Measurements from ENCODE around the gene KCNQ1.

DNA sequence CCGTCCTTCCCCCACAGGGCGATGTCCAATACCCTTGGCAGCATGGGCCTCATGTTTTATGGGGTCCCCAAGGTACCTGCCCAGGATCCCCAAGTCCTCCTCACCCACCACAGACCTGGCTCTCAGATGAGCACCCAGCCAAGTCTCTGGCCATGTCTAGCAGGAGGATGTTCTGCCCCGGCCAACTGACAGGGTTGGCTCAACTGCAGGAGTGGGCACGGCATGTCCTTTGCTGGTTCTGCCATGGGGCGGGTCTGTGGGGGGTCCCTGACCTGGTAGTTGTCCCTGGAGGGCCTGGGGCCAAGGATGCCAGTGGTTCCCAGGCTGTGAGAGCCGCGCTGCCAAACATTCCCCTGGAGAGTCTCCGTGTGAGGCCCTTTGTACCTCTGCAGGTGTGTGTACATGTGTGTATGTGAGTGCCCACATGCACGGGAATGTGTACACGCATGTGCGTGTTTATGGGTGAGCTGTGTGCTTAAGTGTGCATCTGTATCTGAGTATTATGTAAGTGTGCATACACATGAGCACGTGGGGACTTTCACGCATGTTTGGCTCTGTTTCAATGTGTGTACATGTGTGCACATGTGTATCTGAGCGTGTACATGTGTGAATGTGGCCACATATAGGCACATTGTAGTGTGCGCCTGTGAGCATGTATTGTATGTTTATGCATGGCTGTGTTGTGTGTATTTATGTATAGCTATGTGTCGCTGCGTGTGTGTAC, 85.5 kb downstream of the KCNQ1 start:
- TF ChIP-seq, protein P1, sequence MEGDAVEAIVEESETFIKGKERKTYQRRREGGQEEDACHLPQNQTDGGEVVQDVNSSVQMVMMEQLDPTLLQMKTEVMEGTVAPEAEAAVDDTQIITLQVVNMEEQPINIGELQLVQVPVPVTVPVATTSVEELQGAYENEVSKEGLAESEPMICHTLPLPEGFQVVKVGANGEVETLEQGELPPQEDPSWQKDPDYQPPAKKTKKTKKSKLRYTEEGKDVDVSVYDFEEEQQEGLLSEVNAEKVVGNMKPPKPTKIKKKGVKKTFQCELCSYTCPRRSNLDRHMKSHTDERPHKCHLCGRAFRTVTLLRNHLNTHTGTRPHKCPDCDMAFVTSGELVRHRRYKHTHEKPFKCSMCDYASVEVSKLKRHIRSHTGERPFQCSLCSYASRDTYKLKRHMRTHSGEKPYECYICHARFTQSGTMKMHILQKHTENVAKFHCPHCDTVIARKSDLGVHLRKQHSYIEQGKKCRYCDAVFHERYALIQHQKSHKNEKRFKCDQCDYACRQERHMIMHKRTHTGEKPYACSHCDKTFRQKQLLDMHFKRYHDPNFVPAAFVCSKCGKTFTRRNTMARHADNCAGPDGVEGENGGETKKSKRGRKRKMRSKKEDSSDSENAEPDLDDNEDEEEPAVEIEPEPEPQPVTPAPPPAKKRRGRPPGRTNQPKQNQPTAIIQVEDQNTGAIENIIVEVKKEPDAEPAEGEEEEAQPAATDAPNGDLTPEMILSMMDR (IDR thresholded peaks at IDR 0.05): no peak
- TF ChIP-seq POLR2A (IDR thresholded peaks at IDR 0.05): no peak
